Eye (tissue), 1 donor: Measurements from ENCODE around the gene POTEB.
"Not testable (repeated sequence)": the region's sequence is repeated elsewhere in the genome, so short reads cannot be mapped to it uniquely, and the experiment has no call there.

Experiments used
- DNase-seq: peaks from one replicate; pipeline ENCODE4 v3.0.0-alpha.2; 2015

POTEB gene

DNA sequence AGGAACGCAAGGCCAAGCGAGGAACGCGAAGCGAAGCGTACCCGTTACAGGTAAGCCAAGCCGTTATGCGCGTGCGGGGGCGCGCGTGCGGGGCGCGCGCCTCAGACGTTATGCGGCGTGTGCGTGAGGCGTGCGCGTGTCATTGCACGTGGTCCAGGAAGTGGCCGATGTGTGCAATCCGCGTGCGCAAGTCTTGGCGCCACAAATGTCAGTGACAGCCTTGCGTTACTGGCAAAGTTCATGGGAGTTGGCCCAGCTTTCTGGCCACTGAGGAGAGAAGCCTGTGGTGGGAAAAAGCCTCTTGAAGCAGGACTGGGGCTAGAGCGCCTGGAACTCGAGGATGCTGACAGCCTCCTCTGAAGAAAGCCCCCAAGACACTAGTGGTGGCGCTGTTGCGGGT is at the start of gene POTEB:
Gene POTEB (minus strand): TSS at position 101 of the 400 bp plus-strand sequence. CDS start 489 bp downstream, outside the sequence.
- not testable (repeated sequence) for DNase-seq

DNA sequence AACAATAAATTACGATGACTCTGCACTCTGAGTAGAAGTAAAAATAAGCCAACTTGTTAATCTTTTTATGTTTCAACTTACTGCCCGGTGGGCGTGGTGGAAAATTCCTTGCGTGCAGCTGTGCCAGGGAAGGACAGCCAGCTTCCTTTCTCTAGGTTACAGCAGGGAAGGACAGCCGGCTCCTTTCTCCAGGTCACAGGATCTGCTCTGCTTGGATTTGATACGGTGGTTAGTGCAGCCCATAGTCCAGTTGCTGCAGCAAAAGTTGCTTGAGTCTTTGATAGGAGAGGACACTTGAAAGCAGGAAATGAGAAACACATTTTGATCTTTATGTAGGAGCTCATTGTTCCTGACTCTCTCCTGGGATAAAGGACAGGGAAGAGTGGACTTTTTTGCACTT is 13.4 kb upstream of the POTEB start:
- DNase-seq, result not testable (repeated sequence)

DNA sequence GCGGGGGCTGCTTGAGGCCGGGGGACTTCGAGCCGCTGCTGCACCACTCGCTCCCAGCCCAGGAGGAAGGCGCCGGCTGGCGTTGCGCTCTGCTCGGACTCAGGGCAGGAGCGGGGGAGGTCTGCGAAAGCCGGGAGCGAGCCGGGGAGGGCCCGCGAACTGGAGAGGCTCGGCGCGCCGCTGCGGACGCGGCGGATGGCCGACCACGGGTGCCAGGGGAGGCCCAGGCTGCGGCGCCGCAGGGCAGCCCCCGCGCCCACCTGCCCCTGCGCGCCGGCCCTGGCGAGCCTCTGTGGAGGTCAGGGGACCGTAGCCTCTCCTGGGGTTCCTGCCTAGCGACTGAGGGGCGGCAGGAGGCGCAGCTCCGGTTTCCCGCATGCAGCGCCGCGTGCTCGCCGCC is 12.0 kb upstream of the POTEB start:
- DNase-seq, result not testable (repeated sequence)

DNA sequence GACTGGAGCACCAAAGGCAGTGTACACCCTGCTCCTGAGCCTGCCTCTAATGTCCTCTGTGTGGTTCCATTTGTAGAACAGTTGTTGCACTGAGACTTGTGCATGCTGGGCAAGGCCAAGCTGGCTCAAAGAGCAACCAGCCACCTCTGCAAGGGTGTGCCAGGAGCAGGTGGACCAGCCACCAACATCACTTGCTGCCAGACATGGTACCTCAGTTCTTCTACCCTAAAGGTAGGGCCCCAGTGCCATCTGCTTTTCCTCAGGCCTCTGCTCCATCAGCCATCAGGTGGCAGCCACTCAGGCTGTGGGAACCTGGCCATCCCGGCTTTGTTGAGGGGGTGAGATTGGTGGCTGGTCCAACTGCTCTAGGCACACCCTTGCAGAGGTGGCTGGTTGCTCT is 38.7 kb downstream of the POTEB start:
- not testable (repeated sequence) for DNase-seq
